Mesodermal cell (in vitro differentiated cells): Measurements from ENCODE around the gene FCRL5.

Experiments
- H3K27ac ChIP-seq: 2 replicates; pipeline ENCODE4 v1.7.0; 2013; ENCODE audit warnings: mild to moderate bottlenecking, low read depth, low read length, moderate library complexity; ENCODE audit not compliant: severe bottlenecking
- H3K36me3 ChIP-seq: 2 replicates; pipeline ENCODE4 v1.7.1; 2013; ENCODE audit warnings: mild to moderate bottlenecking, low read length, moderate library complexity; ENCODE audit not compliant: control insufficient read depth, insufficient read depth
- H3K4me1 ChIP-seq: one replicate; pipeline ENCODE4 v1.7.1; 2013; ENCODE audit warnings: mild to moderate bottlenecking, low read length; ENCODE audit not compliant: insufficient read depth, control insufficient read depth, poor library complexity, severe bottlenecking
- H3K4me3 ChIP-seq: 2 replicates; pipeline ENCODE4 v1.7.0; 2013; ENCODE audit warnings: low read length, control low read depth, mild to moderate bottlenecking; ENCODE audit not compliant: insufficient read depth, poor library complexity, severe bottlenecking; ENCODE audit errors: extremely low read depth
- H3K9me3 ChIP-seq: 2 replicates; pipeline ENCODE4 v1.7.1; 2013; ENCODE audit warnings: mild to moderate bottlenecking, low read length, moderate library complexity; ENCODE audit not compliant: control insufficient read depth
- WGBS, 2 experiments: methylation state at CpG; one replicate each; pipeline ENCODE4 v1.1.5; 2013; ENCODE audit warnings: missing lambda C conversion rate in 2 of 2; ENCODE audit not compliant: insufficient coverage in 2 of 2; 5-methylcytosine and 5-hydroxymethylcytosine counted together

The FCRL5 gene

GRCh38 chr1:157504646-157505045, 47.7 kb downstream of the FCRL5 start:
- H3K4me3 ChIP-seq, result no peak overlapping the region
- WGBS, 2 experiments, result 86 to 100% methylated on average over 1 to 4 of the region's 6 CpGs
- no peaks in the 10 kb centered on the region for H3K9me3 ChIP-seq
- no peaks in the 10 kb centered on the region for H3K4me1 ChIP-seq
- no peak overlapping the region for H3K27ac ChIP-seq
- no peaks in the 10 kb centered on the region for H3K36me3 ChIP-seq

GRCh38 chr1:157499521-157499920, 52.8 kb downstream of the FCRL5 start:
- WGBS, 2 experiments, result 86 to 89% methylated on average over 6 to 8 of the region's 8 CpGs
- Histone ChIP-seq H3K27ac (no peak overlapping the region), H3K9me3 (peaks cover 5% of the 10 kb centered on the region), H3K4me1 (no peaks in the 10 kb centered on the region), H3K4me3 (no peak overlapping the region), H3K36me3 (no peaks in the 10 kb centered on the region)

- 96 to 100% methylated on average over 1 to 2 of the region's 2 CpGs for WGBS, 2 experiments
- H3K4me1 ChIP-seq, result no peaks in the 10 kb centered on the region
- H3K36me3 ChIP-seq, result no peaks in the 10 kb centered on the region
- no peak overlapping the region for H3K27ac ChIP-seq
- no peak overlapping the region for H3K4me3 ChIP-seq
- peaks cover 5% of the 10 kb centered on the region for H3K9me3 ChIP-seq
Measured at GRCh38 chr1:157498736-157499090, 53.6 kb downstream of the FCRL5 start.

- WGBS, 2 experiments, result no CpG with 5 or more reads among the region's 3 CpGs
- Histone ChIP-seq H3K4me1 (peaks cover 4% of the 10 kb centered on the region), H3K36me3 (no peaks in the 10 kb centered on the region), H3K9me3 (peaks cover 5% of the 10 kb centered on the region), H3K4me3 (no peak overlapping the region), H3K27ac (no peak overlapping the region)
Measured at GRCh38 chr1:157497987-157498735, 54.2 kb downstream of the FCRL5 start.

- no CpG with 5 or more reads among the region's 1 CpG for WGBS, 2 experiments
- H3K36me3 ChIP-seq, result no peaks in the 10 kb centered on the region
- H3K4me3 ChIP-seq, result no peak overlapping the region
- H3K27ac ChIP-seq, result no peak overlapping the region
- H3K9me3 ChIP-seq, result peaks cover 5% of the 10 kb centered on the region
- peaks cover 4% of the 10 kb centered on the region for H3K4me1 ChIP-seq
Measured at GRCh38 chr1:157497284-157497683, 55.0 kb downstream of the FCRL5 start.

- Histone ChIP-seq H3K9me3 (peaks cover 5% of the 10 kb centered on the region), H3K4me1 (peaks cover 4% of the 10 kb centered on the region), H3K36me3 (no peaks in the 10 kb centered on the region), H3K4me3 (no peak overlapping the region), H3K27ac (no peak overlapping the region)
- WGBS, 2 experiments, result 0% methylated on average over 3 to 4 of the region's 5 CpGs
Measured at GRCh38 chr1:157496121-157496526, 56.2 kb downstream of the FCRL5 start.

GRCh38 chr1:157495285-157495684, 57.0 kb downstream of the FCRL5 start:
- Histone ChIP-seq H3K4me3 (no peak overlapping the region), H3K27ac (no peak overlapping the region)
- WGBS, 2 experiments, result 50 to 86% methylated on average over 1 to 2 of the region's 3 CpGs

GRCh38 chr1:157494093-157494492, 58.2 kb downstream of the FCRL5 start:
- WGBS, 2 experiments, result 90 to 100% methylated on average over 2 to 3 of the region's 4 CpGs
- Histone ChIP-seq H3K9me3 (peaks cover under 1% of the 10 kb centered on the region), H3K4me3 (no peak overlapping the region), H3K4me1 (peaks cover 4% of the 10 kb centered on the region), H3K27ac (no peak overlapping the region), H3K36me3 (no peaks in the 10 kb centered on the region)

More at GRCh38 chr1:157495285-157495684, 57.0 kb downstream of the FCRL5 start:
- no peaks in the 10 kb centered on the region for H3K36me3 ChIP-seq
- H3K9me3 ChIP-seq, result peaks cover 5% of the 10 kb centered on the region
- H3K4me1 ChIP-seq, result peaks cover 4% of the 10 kb centered on the region

GRCh38 chr1:157490467-157491165, 61.7 kb downstream of the FCRL5 start:
- WGBS, 2 experiments, result 41 to 45% methylated on average over 10 to 12 of the region's 14 CpGs
- Histone ChIP-seq H3K9me3 (no peaks in the 10 kb centered on the region), H3K36me3 (no peaks in the 10 kb centered on the region), H3K4me1 (peaks cover 4% of the 10 kb centered on the region), H3K4me3 (no peak overlapping the region), H3K27ac (no peak overlapping the region)

GRCh38 chr1:157488156-157488555, 64.2 kb downstream of the FCRL5 start:
- Histone ChIP-seq H3K27ac (no peak overlapping the region), H3K4me1 (no peaks in the 10 kb centered on the region), H3K9me3 (no peaks in the 10 kb centered on the region), H3K4me3 (no peak overlapping the region), H3K36me3 (no peaks in the 10 kb centered on the region)
- WGBS, 2 experiments, result no CpG with 5 or more reads among the region's 2 CpGs

GRCh38 chr1:157487504-157487903, 64.8 kb downstream of the FCRL5 start:
- no peaks in the 10 kb centered on the region for H3K36me3 ChIP-seq
- H3K4me3 ChIP-seq, result no peak overlapping the region
- H3K9me3 ChIP-seq, result no peaks in the 10 kb centered on the region
- no peak overlapping the region for H3K27ac ChIP-seq
- no CpG with 5 or more reads among the region's 1 CpG for WGBS, 2 experiments
- no peaks in the 10 kb centered on the region for H3K4me1 ChIP-seq
